HFFc6 (cell line): Measurements from ENCODE around the gene TMCC1. TPM values are rescaled to one million over a fixed set of nuclear protein-coding genes. Genes with fewer than 3 reads are reported as not detected.
A peak's percentile ranks its signal among the peaks of the same experiment; 100 is the strongest.

Source experiments
- DNase-seq: peaks from one replicate; pipeline ENCODE4 v3.0.0-alpha.2; 2018
- H3K27ac Mint-ChIP-seq: 2 replicates; pipeline ENCODE4 v1.8.0; 2020; ENCODE audit warnings: mild to moderate bottlenecking, mixed read lengths
- H3K27me3 Mint-ChIP-seq: 2 replicates; pipeline ENCODE4 v1.8.0; 2021; ENCODE audit warnings: mild to moderate bottlenecking, moderate library complexity, mixed read lengths; ENCODE audit not compliant: insufficient read depth
- H3K36me3 Mint-ChIP-seq: 2 replicates; pipeline ENCODE4 v1.8.0; 2021; ENCODE audit warnings: low read depth, mixed read lengths
- H3K4me1 Mint-ChIP-seq: 2 replicates; pipeline ENCODE4 v1.8.0; 2020; ENCODE audit warnings: low read depth, mixed read lengths
- H3K4me3 Mint-ChIP-seq: 2 replicates; pipeline ENCODE4 v1.8.0; 2020; ENCODE audit warnings: mild to moderate bottlenecking, moderate library complexity, mixed read lengths
- H3K9me3 Mint-ChIP-seq: 2 replicates; pipeline ENCODE4 v1.8.0; 2020; ENCODE audit warnings: mild to moderate bottlenecking, mixed read lengths
- CTCF ChIP-seq: fragments of 200-600 bp; sonication (generic); IDR thresholded peaks from 2 replicates; pipeline ENCODE4 v1.5.0; 2021; ENCODE audit warnings: antibody characterized with exemption, mild to moderate bottlenecking
- total RNA-seq, 6 experiments: library from RNA; stranded (reverse); fragmentation: NEBNext Ultra II Directional; extraction: Animal tissue kit (Norgen Biotek cat#: 25700); gene quantifications; 2 replicates in 1 of 6; 3 replicates in 5 of 6; pipeline ENCODE4 v1.2.3, GENCODE V29; 2021

Gene TMCC1
- total RNA-seq, 6 experiments from 2014 or later = 14.3 to 20.8 (median 16.7) TPM

DNA sequence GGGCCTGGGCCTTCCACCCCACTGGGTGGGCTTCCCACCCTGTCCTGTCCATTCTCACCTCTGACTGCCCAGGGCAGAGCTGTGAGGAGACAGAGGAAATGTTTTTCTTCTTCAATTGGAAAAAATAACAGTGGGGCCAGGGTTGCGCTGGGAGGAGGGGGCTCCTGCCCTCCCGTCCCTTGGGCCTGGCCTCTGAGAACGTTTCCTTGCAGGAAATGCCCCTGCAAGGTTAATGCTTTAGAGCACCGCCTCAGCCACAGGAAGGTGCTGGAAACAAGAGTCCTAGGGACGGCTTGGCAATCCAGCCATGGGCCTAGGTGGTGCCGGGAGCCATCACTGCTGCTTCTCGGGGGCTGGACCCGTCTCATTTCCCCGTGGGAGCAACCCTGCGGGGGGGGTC is 283.2 kb downstream of the TMCC1 start:
- Mint-ChIP-seq H3K27ac (no peak overlapping the region), H3K27me3 (no peaks in the 10 kb centered on the region; the same call in 1 of the 2 replicates), H3K4me1 (peaks cover 68% of the 10 kb centered on the region), H3K9me3 (no peaks in the 10 kb centered on the region), H3K4me3 (no peak overlapping the region), H3K36me3 (no peaks in the 10 kb centered on the region)
- no peak for DNase-seq
- no peak for TF ChIP-seq CTCF

DNA sequence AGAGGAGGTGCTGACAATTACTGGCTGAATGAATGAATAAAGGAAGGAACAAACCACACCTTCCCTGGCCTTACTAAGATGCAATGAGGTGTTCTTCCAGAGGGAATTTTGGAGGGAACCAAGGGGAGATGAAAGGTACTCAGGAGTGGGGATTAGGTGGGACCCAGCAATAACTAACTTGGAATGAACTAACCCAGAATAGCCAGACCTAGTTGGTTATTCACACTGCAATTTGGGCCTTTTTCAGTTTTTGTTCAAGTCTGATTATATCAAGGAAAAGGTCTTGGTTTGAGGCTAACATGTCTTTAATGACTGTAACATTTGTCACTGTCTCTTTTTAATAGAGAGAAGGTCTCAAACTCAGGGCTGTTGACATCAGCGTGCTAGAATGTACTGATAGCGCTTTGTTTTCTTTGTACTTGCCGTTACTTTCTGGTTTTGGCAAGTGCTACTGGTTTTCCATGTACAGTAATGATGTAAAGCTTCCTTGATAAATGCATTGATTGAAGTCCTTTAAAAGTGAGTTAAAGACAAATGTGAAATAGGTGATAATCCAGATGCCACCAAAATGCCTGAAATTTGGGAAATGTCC is 283.8 kb downstream of the TMCC1 start:
- TF ChIP-seq CTCF = no peak
- Mint-ChIP-seq H3K4me3 (peak overlapping the region; percentile 7; the same call in 1 of the 2 replicates), H3K27ac (peak overlapping the region; percentile 23; the same call in 1 of the 2 replicates), H3K4me1 (peaks cover 66% of the 10 kb centered on the region), H3K36me3 (no peaks in the 10 kb centered on the region), H3K9me3 (no peaks in the 10 kb centered on the region), H3K27me3 (no peaks in the 10 kb centered on the region; the same call in 1 of the 2 replicates)
- DNase-seq = peak; percentile 62

DNA sequence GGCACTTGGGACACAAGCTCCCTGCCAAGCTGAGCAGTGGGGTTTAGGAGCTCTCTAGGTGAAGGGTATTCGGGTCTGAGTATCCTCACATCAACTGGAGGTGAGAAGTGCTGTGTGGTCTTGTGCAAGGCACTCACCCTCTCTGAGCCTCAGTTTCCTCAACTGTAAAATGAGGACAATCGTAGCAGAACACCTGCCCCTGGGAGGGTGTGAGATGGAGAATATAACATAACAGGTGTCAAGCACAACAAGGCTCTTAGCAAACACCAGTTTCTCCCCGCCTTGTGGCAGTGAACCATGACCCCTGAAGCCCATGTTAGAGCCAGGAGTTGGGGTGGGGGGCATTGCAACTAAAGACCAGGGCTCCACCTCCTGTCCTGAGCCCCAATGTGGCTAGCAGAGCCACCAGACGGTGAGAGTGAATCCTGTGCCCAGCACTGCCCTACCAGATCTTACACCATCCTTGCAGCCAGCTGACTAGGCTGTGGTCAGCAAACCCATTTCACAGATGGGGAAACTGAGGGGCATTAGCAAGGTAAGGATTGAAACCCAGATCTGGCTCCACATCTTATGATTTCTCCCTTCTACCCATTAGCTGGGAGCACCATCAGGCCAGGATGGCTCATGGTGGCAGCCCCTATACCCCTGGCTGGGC is 284.4 kb downstream of the TMCC1 start:
- DNase-seq = no peak
- H3K4me1 Mint-ChIP-seq = peaks cover 72% of the 10 kb centered on the region
- no peaks in the 10 kb centered on the region for H3K36me3 Mint-ChIP-seq
- peak overlapping the region; percentile 7; the same call in 1 of the 2 replicates for H3K4me3 Mint-ChIP-seq
- TF ChIP-seq CTCF = no peak
- H3K27me3 Mint-ChIP-seq = no peaks in the 10 kb centered on the region; the same call in 1 of the 2 replicates
- H3K9me3 Mint-ChIP-seq = no peaks in the 10 kb centered on the region
- peak overlapping the region; percentile 30; the same call in 1 of the 2 replicates for H3K27ac Mint-ChIP-seq

- Mint-ChIP-seq H3K4me3 (peak overlapping the region; percentile 2; the same call in 1 of the 2 replicates), H3K36me3 (no peaks in the 10 kb centered on the region), H3K27ac (peak overlapping the region; percentile 30; the same call in 1 of the 2 replicates), H3K27me3 (no peaks in the 10 kb centered on the region; the same call in 1 of the 2 replicates), H3K4me1 (peaks cover 79% of the 10 kb centered on the region), H3K9me3 (no peaks in the 10 kb centered on the region)
- DNase-seq = no peak
- peak; percentile 28; the same call in 1 of the 2 replicates for TF ChIP-seq CTCF
Observed at GRCh38 chr3:129608087-129608935, 285.2 kb downstream of the TMCC1 start.

GRCh38 chr3:129607391-129608068 is 286.0 kb downstream of the TMCC1 start:
- Mint-ChIP-seq H3K4me1 (peaks cover 80% of the 10 kb centered on the region), H3K27ac (peak overlapping the region; percentile 92), H3K36me3 (no peaks in the 10 kb centered on the region), H3K9me3 (no peaks in the 10 kb centered on the region), H3K4me3 (peak overlapping the region; percentile 92), H3K27me3 (no peaks in the 10 kb centered on the region; the same call in 1 of the 2 replicates)
- DNase-seq = no peak
- no peak for TF ChIP-seq CTCF
